Epidermal melanocyte (primary cell): ENCODE results near the gene IGSF5.
A peak's percentile ranks its signal among the peaks of the same experiment; 100 is the strongest.
"Not testable (repeated sequence)": the region's sequence is repeated elsewhere in the genome, so short reads cannot be mapped to it uniquely, and the experiment has no call there.

Experiments used
- DNase-seq: peaks from one replicate; pipeline ENCODE4 v3.0.0; 2011; ENCODE audit warnings: low spot score; ENCODE audit not compliant: insufficient read length

IGSF5 gene

DNA sequence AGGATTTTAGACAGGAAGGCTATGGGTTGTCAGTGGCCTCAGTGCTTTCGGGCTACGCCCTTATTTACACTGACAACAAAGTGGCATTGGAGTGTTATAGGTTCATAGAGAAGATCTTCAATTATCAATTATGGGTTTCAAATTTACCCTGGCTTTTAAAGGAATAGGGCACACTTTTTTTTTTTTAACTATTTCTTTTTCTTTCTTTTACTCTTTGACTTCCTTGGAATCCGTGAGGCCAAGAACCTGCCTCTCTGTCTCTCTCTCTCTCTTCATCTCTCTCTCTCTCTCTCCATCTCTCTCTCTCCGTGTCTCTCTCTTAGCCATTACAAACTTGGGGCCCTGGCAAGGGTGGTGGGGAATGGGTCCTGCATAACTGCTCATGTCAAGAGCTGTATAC is at the start of gene IGSF5:
Gene IGSF5 (plus strand): TSS at position 301 of the 400 bp plus-strand sequence. CDS start 327 bp downstream, outside the sequence.
- DNase-seq = not testable (repeated sequence)

GRCh38 chr21:39696196-39696595 is 48.8 kb upstream of the IGSF5 start:
- no peak for DNase-seq

- no peak for DNase-seq
Measured at GRCh38 chr21:39696618-39697017, 48.4 kb upstream of the IGSF5 start.

- DNase-seq = no peak
Measured at GRCh38 chr21:39700318-39700717, 44.7 kb upstream of the IGSF5 start.

DNA sequence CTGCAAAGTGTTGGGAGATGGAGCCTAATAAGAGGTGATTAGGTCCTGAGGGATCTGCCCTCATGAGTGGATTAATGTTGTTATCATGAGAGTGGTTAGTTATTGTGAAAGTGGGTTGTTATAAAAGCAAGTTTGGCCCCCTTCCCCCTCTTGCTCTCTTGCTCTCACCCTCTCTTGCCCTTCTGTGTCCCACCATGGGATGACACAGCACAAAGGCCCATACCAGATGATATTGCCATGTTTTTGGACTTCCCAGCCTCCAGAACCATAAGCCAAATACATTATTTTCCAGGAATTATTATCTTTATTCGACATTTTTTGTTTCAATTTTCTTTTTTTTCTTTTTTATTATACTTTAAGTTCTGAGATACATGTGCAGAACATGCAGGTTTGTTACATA is 41.4 kb upstream of the IGSF5 start:
- DNase-seq = no peak

DNA sequence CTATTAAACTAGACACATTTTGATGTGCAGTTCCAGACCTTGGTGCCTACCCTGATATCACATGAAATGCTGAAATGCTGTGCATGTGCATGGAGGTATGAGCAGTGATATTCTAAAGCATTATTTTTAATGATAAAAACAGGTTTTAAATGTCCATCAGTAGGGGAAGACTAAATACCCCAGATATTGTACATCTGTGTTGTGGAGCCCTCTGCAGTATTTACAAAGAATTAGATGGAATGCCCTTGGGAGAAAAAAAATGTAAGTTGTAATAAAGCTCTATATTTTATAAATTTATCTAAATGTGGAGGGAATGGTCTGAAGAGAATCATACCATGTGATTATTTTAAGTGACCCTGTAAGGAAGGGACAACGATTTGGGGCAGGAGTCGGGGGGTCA is 39.1 kb upstream of the IGSF5 start:
- no peak for DNase-seq

DNA sequence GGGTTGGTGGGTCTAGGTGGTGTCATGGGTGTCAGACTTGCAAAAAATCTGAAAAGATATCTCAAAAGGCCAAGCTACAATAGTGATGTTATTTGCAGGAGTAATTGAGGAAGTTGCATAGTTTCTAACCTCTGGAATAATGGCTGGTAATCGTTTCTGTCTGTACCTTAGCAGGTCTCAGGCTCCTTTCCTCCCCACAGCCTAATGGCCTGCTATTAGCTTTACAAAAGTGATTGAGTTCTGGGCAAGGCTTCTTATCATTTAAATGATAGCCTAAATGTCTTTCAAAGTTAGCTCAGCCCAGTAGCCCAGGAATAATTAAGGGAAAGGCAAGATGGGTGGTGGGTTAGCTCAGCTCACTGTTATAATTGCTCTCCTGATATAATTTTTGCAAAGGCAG is 37.7 kb upstream of the IGSF5 start:
- DNase-seq = no peak

DNA sequence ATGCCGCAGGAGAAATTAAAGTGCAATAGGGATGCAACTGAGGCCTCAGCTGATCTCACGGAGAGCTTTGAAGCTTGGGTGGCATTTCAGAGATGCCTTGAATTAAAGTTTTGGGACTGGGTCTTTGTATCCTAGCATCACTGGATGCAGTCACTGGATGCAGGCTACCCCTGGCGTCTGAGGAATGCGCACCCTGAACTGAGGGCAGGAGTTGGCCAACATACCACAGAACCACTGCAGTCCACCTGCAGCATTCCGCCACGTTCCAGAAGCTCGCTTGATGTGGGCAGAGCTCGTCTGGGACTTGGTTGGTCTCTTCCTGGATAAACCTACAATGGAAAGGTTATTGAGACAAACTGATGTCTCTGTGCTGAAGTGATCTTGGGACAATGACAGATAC is 34.1 kb upstream of the IGSF5 start:
- DNase-seq = no peak

- DNase-seq = no peak
Measured at GRCh38 chr21:39712273-39712672, 32.7 kb upstream of the IGSF5 start.

- DNase-seq = no peak
Measured at GRCh38 chr21:39712976-39713375, 32.0 kb upstream of the IGSF5 start.

DNA sequence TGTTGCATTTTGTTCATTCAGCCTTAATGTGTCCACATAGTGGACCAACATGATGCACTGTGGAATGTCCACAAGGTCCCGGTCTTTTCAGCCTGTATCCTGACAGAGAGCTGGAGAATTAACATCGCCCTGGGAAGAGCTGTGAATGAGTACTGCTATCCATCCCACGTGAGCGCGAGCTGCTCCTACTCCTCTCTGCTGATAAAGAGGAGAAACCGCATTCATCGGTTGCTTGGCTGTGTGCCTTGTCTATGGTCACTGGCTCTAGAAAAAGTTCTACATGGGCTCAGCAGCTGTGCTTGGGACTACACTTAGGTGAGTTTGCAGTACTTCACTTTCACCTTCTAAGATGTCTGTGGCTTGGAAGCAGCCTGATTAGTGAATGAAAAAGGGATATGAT is 31.1 kb upstream of the IGSF5 start:
- no peak for DNase-seq

- peak; percentile 43 for DNase-seq
Measured at GRCh38 chr21:39714331-39714730, 30.7 kb upstream of the IGSF5 start.

- DNase-seq = peak; percentile 28
Measured at GRCh38 chr21:39715804-39716397, 29.1 kb upstream of the IGSF5 start.

GRCh38 chr21:39720126-39720778 is 24.7 kb upstream of the IGSF5 start:
- DNase-seq = no peak

DNA sequence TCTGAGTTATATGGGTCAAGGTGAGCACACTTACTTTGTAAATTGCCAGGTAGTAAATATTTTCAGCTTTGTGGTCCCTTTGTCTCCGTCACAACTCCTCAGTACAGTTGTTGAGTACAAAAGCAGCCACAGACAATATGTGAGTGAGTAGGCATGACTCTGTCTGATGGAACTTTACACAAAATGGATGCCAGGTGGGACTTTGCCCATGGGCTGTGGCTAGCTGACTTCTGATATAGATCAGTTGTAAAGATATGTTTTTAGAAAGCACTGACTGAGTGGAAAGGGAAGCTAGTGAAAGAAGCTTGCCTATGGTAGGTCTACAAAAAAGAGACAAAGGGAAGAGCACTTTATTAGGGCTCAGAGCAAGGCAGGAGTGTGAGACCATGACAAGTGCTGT is 23.1 kb upstream of the IGSF5 start:
- no peak for DNase-seq

DNA sequence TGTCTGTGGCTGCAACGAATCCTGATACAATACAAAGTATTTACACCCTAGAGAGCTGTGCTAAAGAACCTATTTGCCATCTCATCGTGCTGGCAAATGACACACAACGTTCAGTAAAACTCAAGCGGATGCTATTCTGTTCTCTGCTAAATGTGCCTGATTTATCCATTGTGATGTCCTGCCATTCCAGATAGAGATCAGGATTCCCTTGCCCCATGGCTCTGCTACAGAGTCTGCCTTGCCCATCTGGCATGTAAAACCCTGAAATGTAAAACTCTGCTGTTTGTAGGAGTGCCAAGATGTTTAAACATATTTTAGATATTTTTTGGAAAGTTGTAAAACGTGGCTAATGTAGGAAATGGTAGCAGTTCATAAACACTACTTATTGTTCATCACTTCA is 20.0 kb upstream of the IGSF5 start:
- DNase-seq = no peak

DNA sequence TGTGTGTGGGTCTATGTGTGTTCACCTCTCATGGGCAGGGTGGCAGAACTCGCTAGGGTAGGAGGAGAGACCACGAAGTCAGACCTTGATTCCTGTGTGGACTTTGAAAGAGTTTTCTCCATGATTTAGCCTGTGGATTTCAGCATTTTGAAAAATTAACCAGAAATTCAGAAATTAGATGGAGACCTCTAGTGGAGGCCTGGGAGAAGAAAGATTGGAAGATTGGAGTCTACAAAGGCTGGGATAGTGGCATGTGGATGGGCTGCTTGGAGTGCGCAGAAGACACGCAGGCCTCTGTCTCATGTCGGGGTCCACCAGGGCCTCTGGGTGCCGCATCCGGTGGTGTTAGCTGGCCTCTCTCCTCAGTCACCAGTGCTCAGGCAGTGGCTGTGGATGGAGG is 18.9 kb upstream of the IGSF5 start:
- no peak for DNase-seq

GRCh38 chr21:39727401-39728120 is 17.4 kb upstream of the IGSF5 start:
- no peak for DNase-seq

DNA sequence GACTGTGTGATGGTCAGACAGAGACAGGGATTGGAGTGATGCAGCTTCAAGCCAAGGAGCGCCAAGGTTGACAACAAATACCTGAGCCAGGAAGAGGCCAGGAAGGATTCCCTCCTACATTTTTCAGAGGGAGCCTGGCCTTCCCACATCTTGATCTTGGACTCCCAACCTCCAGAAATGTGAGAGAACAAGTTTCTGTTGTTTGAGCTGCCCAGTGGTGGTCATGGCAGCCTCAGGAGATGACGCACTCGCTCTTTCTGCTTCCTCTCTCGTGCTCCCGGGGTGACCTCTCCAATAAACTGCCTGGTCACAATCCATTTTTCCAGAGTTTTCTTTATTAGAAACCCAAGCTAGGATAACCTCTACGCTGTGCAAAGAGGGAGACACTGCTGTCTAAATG is 16.6 kb upstream of the IGSF5 start:
- no peak for DNase-seq

GRCh38 chr21:39730418-39731157 is 14.4 kb upstream of the IGSF5 start:
- DNase-seq = no peak

- DNase-seq = no peak
Measured at GRCh38 chr21:39736716-39737115, 8.3 kb upstream of the IGSF5 start.

DNA sequence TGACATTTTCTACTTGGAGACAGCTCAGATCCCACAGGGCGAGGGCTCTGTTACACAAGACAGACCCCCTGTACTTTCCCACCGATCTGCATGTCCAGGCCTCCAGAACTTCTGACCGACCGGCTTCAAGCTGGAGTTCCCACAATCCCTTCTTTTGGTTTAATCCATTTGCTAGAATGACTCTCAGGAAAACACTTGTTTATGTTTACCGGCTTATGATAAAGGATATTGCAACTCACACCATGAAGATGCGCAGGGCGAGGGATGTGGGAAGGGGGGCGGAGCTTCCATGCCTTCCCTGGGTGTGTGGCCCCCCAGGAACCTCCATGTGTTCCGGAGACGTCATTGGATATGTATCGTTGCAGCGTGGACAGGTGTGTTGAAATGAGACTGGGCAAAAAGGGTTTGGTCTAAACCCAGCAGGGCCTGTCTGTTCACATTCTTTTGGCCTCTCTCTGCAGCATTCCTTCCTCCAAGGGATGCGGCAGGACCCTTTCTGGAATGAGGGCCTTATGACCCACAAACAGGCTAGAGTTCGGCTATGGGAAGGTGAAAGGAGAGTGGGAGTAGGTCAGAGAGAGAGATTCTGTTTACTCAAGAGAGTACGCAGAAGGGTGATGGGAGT is 7.5 kb upstream of the IGSF5 start:
- no peak for DNase-seq
